MV-4-11 (cell line): ENCODE data around the gene TTC4.
"Not testable (repeated sequence)": the region's sequence is repeated elsewhere in the genome, so short reads cannot be mapped to it uniquely, and the experiment has no call there.

ENCODE experiments used
- DNase-seq: peaks from one replicate; lab custom pipeline; 2025; lab: John Stamatoyannopoulos, UW

Gene TTC4

GRCh38 chr1:54748094-54748835 is 32.6 kb downstream of the TTC4 start:
- DNase-seq = no peak

GRCh38 chr1:54750596-54750995 is 34.9 kb downstream of the TTC4 start:
- no peak for DNase-seq

- DNase-seq = no peak
Observed at GRCh38 chr1:54751426-54751825, 35.8 kb downstream of the TTC4 start.

- no peak for DNase-seq
Observed at GRCh38 chr1:54754045-54754444, 38.4 kb downstream of the TTC4 start.

- DNase-seq = no peak
Observed at GRCh38 chr1:54754486-54755285, 39.0 kb downstream of the TTC4 start.

GRCh38 chr1:54757833-54758232 is 42.2 kb downstream of the TTC4 start:
- no peak for DNase-seq

GRCh38 chr1:54758678-54759348 is 43.2 kb downstream of the TTC4 start:
- no peak for DNase-seq

GRCh38 chr1:54763816-54764132 is 48.1 kb downstream of the TTC4 start:
- no peak for DNase-seq

GRCh38 chr1:54764133-54764921 is 48.7 kb downstream of the TTC4 start, which contains the start of gene PARS2:
TSS of gene PARS2 (minus strand) at chr1:54764523. CDS start at chr1:54759161, 5,362 bp downstream.
- DNase-seq = peak; percentile 100

- DNase-seq = no peak
Observed at GRCh38 chr1:54764922-54765561, 49.4 kb downstream of the TTC4 start.

GRCh38 chr1:54766726-54767125 is 51.1 kb downstream of the TTC4 start:
- no peak for DNase-seq

GRCh38 chr1:54767526-54767925 is 51.9 kb downstream of the TTC4 start:
- DNase-seq = no peak

- no peak for DNase-seq
Observed at GRCh38 chr1:54768093-54768492, 52.4 kb downstream of the TTC4 start.

GRCh38 chr1:54772951-54773350 is 57.3 kb downstream of the TTC4 start:
- no peak for DNase-seq

GRCh38 chr1:54774820-54775498 is 59.3 kb downstream of the TTC4 start:
- DNase-seq = no peak

GRCh38 chr1:54775828-54776721 is 60.4 kb downstream of the TTC4 start:
- not testable (repeated sequence) for DNase-seq

GRCh38 chr1:54777011-54777410 is 61.4 kb downstream of the TTC4 start:
- DNase-seq = no peak

GRCh38 chr1:54777431-54777830 is 61.8 kb downstream of the TTC4 start:
- no peak for DNase-seq

- no peak for DNase-seq
Observed at GRCh38 chr1:54781023-54781723, 65.5 kb downstream of the TTC4 start.
